GM18907 (cell line): ENCODE results near the gene PDE5A.

ENCODE experiments used
- ATAC-seq: cut with Tn5 transposase; IDR thresholded peaks from one replicate; pipeline ENCODE4 v1.9.1; 2021; ENCODE audit warnings: mild to moderate bottlenecking, moderate library complexity; ENCODE audit not compliant: unreplicated experiment

The PDE5A gene

DNA sequence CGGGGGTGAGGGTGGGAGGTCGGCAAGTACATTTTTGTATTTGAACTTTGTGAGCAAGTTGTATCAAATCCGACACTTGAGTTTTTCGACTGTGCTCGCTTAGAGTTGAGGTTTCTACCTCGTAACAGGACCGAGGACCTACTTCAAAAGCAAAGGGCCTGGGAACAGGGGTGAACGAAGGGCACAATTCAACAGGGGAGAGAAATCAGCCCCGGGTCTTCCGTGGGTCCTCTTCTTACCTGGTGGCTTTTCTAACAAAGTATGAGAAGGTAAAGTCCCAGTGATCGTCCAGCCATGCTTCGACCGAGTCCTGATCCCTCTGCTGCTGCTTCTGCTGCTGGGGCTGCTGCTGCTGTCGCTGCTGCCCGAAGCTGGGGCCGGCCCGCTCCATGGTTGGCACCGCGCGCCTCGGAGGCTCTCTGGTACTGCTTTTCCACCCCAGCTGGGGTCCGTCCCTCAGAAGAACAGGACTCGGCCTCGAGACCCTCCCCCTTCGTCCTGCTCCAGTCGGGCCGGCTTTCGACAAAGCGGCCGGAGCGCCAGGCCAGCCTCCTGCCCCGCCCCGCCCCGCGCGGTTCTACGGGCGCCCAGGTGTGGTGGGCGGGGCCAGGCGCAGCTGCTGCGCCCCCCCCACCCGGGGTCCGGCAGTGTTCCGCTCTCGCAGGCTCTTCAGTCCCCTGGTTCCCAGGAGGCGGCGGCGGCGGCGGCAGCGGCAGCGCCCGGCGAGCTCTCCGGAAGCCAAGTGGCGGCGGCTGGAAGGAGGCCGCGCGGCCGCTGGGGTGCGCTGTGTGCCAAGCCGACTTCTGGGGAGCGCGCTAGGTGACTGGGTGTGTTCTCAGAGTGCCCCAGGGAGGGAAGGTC, at the start of gene PDE5A:
PDE5A (minus strand) TSS at position 524 of the 861 bp plus-strand sequence; CDS start at position 391, 133 bp downstream.
- ATAC-seq: peak; percentile 94

DNA sequence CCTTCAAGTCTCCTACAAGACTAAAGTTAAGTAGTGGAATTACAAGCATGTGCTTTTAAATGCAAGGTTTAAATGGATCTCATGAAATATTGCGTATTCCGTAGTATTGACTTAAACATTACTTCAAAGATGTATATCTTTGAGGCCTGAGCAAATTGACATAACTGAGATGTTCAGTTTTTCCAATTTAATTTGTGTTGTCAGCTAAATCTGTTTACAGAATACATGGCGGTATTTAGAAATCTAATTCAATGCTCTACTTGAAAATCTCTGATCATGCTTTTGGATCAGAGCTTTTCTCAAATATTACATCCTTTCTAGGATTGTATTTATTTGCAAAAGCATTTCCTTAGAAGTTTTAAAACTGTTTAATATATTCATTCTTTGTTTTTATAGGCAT, 47.5 kb upstream of the PDE5A start:
- no peak for ATAC-seq

DNA sequence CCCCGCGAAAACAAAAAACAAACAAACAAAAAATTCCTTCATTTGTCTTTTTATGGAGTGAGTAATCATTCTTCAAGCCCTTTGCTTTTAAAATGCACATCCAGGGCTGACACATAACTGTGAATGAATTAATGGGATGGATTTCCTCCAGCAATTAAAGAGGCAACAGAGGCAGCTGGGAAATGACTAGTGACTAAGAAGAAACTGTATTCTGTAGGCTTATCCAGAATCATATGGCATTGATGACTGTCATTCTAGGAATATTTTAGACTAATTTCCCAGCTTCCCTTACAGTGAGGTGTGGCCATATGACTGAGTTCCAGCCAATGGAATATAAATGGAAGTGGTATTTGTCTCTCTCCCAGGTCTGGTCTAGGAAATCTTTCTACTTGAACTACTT, 46.8 kb upstream of the PDE5A start:
- ATAC-seq: no peak

DNA sequence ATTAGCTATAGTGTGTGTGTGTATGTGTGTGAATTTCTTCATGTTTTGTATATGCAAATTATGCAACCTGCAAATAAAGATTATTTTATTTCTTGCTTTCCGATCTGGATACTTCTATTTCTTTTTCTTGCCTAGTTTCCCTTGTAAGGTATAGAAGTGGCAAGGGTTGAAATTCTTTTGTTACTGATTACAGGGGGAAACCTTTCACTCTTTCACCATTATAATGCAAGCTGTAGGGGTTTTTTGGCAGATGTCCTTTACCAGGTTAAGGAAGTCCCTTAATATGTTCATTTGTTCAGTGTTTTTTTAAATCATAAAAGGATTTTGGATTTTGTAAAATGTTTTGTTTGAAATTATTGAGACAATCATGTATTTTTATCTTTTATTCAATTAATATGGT, 44.3 kb upstream of the PDE5A start:
- no peak for ATAC-seq

DNA sequence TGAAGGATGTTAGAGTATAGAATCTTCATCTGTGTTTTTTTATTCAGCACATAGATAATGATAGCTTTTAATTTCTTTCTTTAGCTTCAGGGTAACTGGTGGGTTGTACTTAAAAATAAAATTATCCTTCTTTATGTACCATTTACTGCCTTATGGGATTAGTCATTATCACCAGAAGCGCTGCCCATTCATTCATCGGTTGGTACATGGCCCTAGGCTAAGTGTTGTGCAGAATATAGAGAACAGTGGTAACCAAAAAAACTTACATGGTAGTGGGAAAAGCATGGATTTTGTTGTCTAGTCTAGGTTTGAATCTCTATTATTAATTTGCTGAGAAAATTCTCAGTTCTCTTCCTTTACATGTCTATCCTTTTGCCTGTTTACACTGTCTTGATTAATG, 43.5 kb upstream of the PDE5A start:
- no peak for ATAC-seq

DNA sequence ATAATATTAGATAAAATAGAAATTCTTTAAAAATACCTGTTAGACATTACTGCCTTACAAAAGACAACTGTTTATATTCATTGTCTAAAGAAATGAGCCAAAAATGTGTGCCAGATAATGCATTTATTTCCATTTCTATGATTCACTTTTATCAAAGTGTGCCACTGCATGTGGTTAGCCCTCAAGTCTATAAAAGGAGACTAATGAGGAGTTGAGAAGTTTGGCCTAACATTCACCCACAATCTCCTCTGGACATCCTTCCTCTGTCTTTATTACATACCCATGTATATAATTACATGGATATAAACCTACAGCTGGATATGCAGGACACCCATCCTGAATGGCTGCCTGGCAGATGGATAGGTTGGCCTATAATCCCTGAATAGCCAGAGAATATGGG, 42.6 kb upstream of the PDE5A start:
- ATAC-seq: no peak

DNA sequence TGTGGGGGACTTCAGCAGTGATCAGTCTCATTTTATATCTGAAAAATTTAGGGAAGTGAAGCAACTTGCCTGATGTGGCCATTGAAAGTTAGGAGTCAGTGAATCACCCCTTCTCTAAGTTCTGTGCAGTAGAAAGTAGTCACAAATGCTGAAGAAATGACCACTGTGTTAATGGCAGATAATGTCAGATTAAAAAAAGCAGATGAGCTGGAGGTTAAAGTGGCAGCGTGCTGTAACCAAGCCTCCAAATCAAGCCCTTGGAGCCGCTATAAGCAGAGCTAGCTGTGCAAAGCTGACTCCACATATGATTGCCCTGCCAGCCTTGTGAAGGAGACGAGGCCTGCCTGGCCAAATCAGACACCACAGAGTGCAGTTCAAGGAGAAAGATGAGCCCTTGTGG, 39.2 kb upstream of the PDE5A start:
- ATAC-seq: no peak

DNA sequence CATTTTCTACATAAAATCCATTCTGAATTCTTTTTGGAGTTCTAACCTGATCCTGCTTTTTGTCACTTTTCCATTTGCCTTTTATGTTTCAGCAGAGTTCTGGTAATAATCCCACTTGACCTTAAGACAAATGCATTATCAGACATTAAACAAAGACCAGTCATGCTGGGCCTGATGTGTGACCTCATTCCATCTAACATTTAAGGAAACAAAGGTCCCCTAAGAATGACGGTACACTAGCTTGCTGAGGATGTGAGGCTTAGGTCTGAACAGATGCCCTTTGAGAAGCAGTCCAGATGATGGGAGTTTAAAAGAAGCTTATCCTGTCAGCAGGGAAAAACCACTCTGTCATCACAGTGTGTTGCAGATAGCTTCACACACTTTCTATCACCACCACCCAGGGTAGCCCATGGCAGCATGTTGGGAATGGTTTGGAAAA, 38.1 kb upstream of the PDE5A start:
- ATAC-seq: no peak

DNA sequence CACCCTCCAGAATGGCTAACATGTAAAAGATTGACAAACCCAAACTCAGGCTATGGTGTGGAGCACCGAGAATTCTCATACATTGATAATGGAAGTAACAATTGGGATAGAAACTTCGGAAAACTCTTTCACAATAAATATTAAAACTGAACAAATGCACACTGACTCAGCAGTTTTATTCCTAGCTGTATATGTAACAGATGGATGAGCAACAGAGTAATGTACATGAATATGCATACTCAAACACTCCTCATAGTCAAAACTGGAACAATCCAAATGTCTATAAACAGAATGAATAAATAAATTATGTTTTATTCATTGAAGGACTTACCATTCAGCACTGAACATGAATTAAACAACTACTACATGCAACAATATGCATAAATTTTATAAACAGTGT, 37.1 kb upstream of the PDE5A start:
- ATAC-seq: no peak

DNA sequence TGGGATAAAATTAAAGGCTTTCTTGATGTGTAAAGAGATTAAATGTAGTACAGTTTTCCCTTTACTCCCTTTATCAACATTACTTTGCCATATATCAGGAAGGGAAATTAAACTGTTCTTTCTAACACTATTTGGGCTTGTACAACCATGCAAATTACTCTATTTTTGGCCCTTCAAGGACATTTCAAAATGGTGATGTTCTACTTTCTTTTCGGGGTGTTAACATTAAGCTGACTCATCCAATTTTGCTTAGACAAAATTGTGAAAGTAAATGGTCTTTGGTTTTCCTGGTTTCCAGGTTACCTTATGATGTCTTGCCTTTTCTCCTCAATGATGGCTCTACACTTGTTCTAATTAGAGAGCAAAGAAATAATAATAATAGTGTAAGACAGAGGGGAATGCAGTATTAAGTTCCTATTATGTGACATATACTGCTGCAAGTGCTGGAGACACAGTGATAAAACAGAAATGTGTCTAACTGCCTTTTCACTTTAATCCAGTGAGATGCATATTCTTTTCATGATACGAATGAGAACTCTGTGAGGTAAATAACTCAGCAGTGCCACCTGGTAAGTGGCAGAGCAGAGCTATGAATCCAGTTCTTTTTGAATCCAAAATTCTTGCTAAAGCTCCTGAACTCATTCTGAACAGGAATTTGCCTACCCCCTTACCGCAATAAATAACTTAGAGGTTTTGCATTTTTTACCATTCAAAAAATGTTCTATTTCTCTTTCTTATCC, 35.7 kb upstream of the PDE5A start:
- ATAC-seq: no peak

DNA sequence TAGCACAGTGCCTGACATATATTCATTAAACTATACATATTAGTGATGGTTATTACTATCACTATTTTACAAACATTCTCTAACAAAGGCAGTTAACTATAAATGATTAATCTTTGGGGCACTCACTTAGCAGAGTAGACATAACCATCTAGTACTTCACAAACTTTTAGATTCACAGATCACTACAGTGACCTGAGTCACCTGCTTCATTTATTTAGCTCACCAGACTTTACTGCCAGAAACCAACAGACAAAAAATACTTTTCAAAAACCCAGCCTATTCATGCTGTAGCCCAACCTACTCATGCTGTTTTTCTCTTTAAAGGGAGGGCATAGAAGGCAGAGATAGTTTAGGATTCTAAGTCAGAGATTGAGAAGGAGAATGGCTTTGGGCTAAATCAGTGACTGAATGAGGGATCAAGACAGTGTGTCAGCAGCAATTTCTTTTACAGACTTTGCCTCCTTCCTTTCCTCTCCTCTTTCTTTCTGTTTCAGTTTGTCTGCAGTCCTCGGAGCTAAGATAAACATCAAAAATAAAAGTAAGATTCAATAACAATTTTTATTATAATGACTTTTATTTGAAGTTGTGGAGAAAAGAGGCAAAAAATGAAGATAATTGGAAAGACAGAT, 34.7 kb upstream of the PDE5A start:
- ATAC-seq: peak; percentile 61

DNA sequence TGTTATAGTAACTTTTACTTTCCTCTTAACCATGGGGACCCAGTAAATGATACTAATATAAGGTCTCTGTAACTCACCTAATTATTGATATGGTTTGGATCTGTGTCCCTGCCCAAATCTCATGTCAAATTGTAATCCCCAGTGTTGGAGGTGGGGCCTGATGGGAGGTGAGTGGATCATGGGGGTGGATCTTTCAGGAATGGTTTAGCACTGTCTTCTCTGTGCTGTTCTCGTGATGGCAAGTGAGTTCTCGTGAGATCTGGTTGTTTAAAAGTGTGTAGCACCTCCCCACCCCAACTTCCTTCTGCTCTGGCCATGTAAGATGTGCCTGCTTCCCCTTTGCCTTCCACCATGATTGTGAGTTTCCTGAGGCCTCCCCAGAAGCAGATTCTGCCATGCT, 34.0 kb upstream of the PDE5A start:
- ATAC-seq: peak; percentile 42

DNA sequence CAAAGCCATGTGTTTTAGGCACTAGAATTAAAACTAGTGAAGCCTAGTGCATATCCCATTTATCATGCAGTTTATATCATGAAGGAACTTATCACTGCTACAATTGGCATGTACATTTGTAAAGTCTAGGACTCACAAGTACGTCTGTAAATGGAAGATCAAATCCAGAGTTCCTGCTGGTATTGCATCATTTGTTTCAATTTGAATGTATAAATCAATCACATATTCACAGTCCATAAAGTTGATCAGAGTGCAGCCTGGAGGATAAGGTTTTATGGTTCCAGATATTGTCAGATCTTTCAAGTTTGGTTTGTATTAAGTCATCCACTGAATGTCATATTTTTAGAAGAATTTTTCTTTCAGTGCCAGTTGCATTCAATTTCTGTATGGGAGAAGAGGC, 32.6 kb upstream of the PDE5A start:
- ATAC-seq: no peak

DNA sequence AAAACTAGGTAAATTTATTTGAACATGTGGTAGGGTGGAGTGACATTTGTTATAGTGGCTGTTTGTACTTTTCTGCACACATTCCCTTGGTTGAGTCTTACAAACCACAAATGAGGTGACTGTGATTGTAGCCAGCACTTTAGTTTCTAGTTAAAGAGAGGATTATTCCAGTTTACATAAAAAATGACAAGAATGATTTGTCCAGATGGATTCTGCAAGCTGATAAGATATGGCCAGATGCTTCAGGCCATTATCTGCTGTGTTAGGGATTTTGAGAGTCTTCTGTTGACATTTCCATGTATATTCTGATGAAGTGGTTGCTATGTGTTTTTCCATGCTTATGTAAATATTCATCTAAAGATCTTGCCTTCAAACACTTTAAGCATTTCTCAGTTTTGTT, 31.0 kb upstream of the PDE5A start:
- ATAC-seq: no peak

DNA sequence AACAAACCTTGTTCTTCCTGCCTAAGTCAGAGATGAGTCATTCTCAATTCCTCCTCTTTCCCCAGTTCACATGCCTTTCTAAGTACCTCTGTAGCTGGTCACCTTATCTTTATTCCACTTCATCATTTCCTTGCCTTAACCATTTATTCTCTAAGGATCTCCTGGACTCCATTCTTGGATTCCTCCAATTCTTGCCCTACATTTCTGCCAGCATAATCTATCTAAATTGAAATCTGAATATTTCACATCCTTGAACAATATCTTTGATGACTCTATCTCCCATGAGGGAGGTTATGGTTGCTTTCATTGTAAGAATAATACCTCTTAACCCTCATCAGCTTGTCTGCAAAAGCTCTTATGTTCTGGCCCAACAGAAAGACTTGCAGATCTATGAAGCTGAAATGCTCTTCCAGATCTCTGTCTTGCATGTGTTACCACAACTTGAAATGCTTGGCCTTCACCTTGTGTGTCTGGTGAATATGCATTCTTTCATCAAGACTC, 28.6 kb upstream of the PDE5A start:
- no peak for ATAC-seq

DNA sequence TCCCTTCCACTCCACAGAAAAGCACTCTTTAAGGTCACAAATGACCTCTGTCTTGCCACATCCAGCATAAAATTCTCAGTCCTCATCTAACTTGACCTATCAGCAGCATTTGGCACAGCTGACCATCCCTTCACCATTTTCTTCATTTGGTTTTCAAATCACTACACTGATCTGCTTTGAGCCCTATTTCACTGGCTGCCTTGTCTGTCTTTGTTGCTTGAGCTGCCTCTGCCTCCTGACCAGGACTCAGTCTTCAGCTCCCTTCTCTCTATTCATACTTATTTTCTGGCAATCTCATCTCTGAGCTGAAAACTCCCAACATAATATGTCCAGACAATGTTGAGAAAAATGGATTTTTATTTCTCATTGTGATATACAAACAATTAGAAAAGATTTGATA, 27.7 kb upstream of the PDE5A start:
- ATAC-seq: no peak

DNA sequence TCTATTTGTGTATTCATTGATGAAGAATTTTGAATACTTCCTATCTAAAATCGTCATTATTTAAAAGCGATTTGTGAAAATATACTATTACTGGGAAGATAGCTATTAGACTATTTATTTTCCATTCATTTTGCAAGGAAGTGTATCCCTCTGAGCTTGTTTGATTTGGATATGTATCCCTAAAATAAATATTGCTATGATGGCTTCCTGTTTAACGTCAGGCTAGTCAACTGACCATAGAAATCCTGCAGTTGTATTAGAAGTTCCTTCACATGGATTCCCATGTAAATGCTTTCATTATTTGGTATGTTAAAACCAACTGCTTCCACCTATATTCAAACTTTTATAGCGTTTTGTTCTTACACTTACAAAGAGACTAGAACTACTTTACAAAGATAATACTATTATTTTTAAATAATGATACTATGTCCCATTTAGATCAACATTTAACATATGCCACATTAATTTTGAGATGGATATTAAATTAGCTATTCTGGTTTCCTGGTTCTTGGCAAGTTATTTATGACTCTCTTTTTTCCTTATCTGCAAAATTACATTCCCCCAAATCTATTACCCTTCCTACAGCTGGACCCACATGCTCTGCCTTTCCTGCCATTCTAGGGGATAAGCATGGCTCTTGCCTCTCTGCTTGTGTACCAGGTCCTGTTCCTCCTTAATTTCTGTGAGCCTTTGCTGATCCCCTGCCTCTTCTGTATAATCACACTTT, 26.7 kb upstream of the PDE5A start:
- ATAC-seq: no peak

DNA sequence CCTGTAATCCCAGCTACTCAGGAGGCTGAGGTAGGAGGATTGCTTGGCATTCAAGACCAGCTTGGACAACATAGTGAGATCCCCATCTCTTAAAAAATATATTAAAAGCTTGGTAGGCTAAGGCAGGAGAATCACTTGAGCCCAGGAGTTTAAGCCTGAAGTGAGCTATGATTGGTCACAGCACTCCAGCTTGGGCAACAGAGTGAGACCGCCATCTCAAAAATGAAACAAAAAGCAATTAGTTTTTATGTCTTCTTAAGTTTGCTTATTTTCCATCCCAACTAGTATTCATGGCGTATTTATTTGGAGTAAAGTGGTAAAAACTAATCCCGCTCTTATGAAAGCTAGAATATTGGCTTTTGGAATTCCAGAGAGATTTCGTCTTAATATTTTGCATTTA, 25.4 kb upstream of the PDE5A start:
- no peak for ATAC-seq

DNA sequence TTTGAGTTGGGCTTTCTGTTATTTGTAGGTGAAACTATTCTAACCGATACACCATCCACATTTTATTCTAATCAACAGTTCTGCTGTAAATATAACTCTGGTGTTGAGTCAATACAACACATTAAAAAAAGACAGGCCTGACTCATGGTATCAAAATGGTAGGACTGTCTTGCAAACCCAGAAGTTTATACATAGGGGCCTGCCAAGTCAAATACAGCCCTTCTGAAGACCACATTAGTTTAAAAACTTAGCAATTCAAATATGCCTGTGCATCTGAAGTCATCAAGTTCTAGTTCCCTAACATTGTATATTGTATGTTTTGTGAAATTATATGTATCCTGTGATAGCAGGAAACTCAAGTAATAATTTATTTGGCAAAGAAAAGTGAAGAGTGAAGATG, 24.4 kb upstream of the PDE5A start:
- ATAC-seq: no peak

DNA sequence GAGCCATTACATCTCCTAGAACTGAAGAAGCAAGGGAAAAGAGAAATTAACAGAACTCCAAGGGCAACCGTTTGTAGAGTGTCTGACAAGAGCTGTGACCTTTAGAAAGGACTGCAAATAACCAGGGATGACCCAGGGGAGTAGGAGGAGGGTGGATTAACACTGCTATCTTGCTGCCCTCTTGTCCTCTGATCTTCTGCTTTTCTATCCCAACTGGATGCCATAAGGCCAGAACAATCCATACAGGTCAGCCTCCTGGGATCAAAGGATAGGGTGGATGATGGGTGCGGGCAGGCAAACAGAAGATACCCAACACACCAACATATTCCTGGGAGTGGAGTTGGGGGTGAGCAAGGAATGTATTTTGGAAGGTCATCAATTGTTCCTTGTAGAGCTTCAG, 19.8 kb upstream of the PDE5A start:
- no peak for ATAC-seq

DNA sequence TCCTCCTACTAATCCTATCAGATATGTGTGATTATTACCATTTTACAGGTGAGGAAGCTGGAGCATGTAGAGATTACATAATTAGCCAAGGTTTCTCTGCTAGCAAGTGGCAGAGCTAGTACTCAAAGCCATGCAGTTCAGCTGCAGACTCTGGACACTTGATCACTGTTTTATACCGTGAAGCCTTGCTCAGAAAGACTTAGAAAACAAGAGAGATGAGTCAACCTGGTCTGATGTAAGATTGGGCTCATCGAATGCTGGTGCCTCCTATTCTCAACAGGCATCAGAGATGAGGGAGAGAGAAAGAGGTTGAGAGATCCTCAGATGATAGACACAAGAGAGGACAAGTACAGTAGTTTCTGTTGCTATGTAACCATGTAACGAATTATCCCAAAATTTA, 19.0 kb upstream of the PDE5A start:
- ATAC-seq: no peak
